GM18511 (cell line): ENCODE results near the gene PDZD2.
"Not testable (repeated sequence)": the region's sequence is repeated elsewhere in the genome, so short reads cannot be mapped to it uniquely, and the experiment has no call there.

Source experiments
- ATAC-seq: cut with Tn5 transposase; IDR thresholded peaks from one replicate; pipeline ENCODE4 v1.9.1; 2021; ENCODE audit warnings: mild to moderate bottlenecking, moderate library complexity; ENCODE audit not compliant: unreplicated experiment

PDZD2 gene

GRCh38 chr5:31962871-31963307 lies 324.0 kb downstream of the PDZD2 start:
- ATAC-seq: no peak

- no peak for ATAC-seq
These were observed 324.6 kb downstream of the PDZD2 start for GRCh38 chr5:31963358-31964006.

- no peak for ATAC-seq
These were observed 325.1 kb downstream of the PDZD2 start for GRCh38 chr5:31964007-31964360.

GRCh38 chr5:31965227-31965626 lies 326.3 kb downstream of the PDZD2 start:
- no peak for ATAC-seq

- no peak for ATAC-seq
These were observed 328.0 kb downstream of the PDZD2 start for GRCh38 chr5:31966936-31967335.

GRCh38 chr5:31967461-31967860 lies 328.5 kb downstream of the PDZD2 start:
- no peak for ATAC-seq

GRCh38 chr5:31972558-31972957 lies 333.6 kb downstream of the PDZD2 start:
- ATAC-seq: peak; percentile 50

GRCh38 chr5:31975189-31975612 lies 336.3 kb downstream of the PDZD2 start:
- ATAC-seq: not testable (repeated sequence)

GRCh38 chr5:31976169-31976568 lies 337.2 kb downstream of the PDZD2 start:
- no peak for ATAC-seq

- no peak for ATAC-seq
These were observed 342.5 kb downstream of the PDZD2 start for GRCh38 chr5:31981361-31981945.

GRCh38 chr5:31982027-31982426 lies 343.1 kb downstream of the PDZD2 start:
- ATAC-seq: no peak

- ATAC-seq: no peak
These were observed 343.7 kb downstream of the PDZD2 start for GRCh38 chr5:31982621-31983020.

- ATAC-seq: no peak
These were observed 344.9 kb downstream of the PDZD2 start for GRCh38 chr5:31983851-31984250.

GRCh38 chr5:31984691-31985090 lies 345.8 kb downstream of the PDZD2 start:
- no peak for ATAC-seq

GRCh38 chr5:31986101-31986500 lies 347.2 kb downstream of the PDZD2 start:
- ATAC-seq: no peak

- ATAC-seq: no peak
These were observed 349.2 kb downstream of the PDZD2 start for GRCh38 chr5:31987985-31988710.

- no peak for ATAC-seq
These were observed 351.2 kb downstream of the PDZD2 start for GRCh38 chr5:31990081-31990650.

GRCh38 chr5:31990701-31991110 lies 351.8 kb downstream of the PDZD2 start:
- no peak for ATAC-seq

- no peak for ATAC-seq
These were observed 353.4 kb downstream of the PDZD2 start for GRCh38 chr5:31992377-31992776.

GRCh38 chr5:31993165-31993961 lies 354.4 kb downstream of the PDZD2 start:
- ATAC-seq: peak; percentile 44

- peak; percentile 84 for ATAC-seq
These were observed 356.1 kb downstream of the PDZD2 start for GRCh38 chr5:31995006-31995405.
